SK-N-SH (cell line): Measurements from ENCODE around the gene ANKRD33B. TPM values are rescaled to one million over a fixed set of nuclear protein-coding genes. Genes with fewer than 3 reads are reported as not detected.
A peak's percentile ranks its signal among the peaks of the same experiment; 100 is the strongest.

ENCODE experiments used
- CTCF ChIA-PET: fragments of 300-600, 350-600 bp; formaldehyde crosslinking; extraction: SDS; loops from one replicate; lab custom pipeline; 2021; lab: Yijun Ruan, JAX
- POLR2A ChIA-PET: fragments of 350-600 bp; sonication (Branson Sonifier 250); formaldehyde crosslinking; extraction: SDS; loops from one replicate; lab custom pipeline; 2020; ENCODE audit warnings: antibody characterized with exemption, inconsistent platforms; lab: Yijun Ruan, JAX
- DNase-seq: peaks from one replicate; pipeline ENCODE4 v3.0.0; 2012
- H2AFZ ChIP-seq: fragments of 200-600 bp; sonication (generic); 2 replicates; pipeline ENCODE4 v1.8.1; 2016; ENCODE audit warnings: antibody characterized with exemption, mild to moderate bottlenecking, low read depth
- H3F3A ChIP-seq: fragments of 200-600 bp; sonication (generic); replicated peaks from 2 replicates; pipeline ENCODE3; 2016; ENCODE audit warnings: antibody characterized with exemption, mild to moderate bottlenecking; ENCODE audit not compliant: insufficient read depth
- H3K27ac ChIP-seq, 2 experiments: fragments of 200-500 bp in 1 of 2; fragments of 200-600 bp in 1 of 2; sonication (Bioruptor generic) in 1 of 2; sonication (generic), shearing (Covaris generic) in 1 of 2; 2 replicates each; pipeline versions ENCODE4 v1.5.1 to v1.6.1; 2014 to 2016; ENCODE audit warnings: low read depth in 2 of 2, inconsistent platforms in 1 of 2, low read length in 1 of 2, mild to moderate bottlenecking in 1 of 2, mixed read lengths in 1 of 2
- H3K27me3 ChIP-seq: fragments of 200-600 bp; sonication (generic), shearing (Covaris generic); 2 replicates; pipeline ENCODE4 v1.6.1; 2016; ENCODE audit warnings: mixed run types; ENCODE audit not compliant: insufficient read depth
- H3K36me3 ChIP-seq, 2 experiments: fragments of 200-500 bp in 1 of 2; fragments of 200-600 bp in 1 of 2; sonication (Bioruptor generic) in 1 of 2; sonication (generic) in 1 of 2; replicated peaks in 1 of 2; 2 replicates each; pipeline versions ENCODE3 to v1.5.1; 2014 to 2016; ENCODE audit warnings: low read length in 1 of 2, mild to moderate bottlenecking in 1 of 2; ENCODE audit not compliant: insufficient read depth in 2 of 2, control insufficient read depth in 1 of 2
- H3K4me1 ChIP-seq, 2 experiments: fragments of 200-500 bp in 1 of 2; fragments of 200-600 bp in 1 of 2; sonication (Bioruptor generic) in 1 of 2; sonication (generic), shearing (Covaris generic) in 1 of 2; 2 replicates each; pipeline versions ENCODE4 v1.5.1 to v1.6.1; 2014 to 2016; ENCODE audit warnings: low read depth in 1 of 2, low read length in 1 of 2, mixed run types in 1 of 2; ENCODE audit not compliant: insufficient read depth in 2 of 2, control insufficient read depth in 1 of 2
- H3K4me2 ChIP-seq: fragments of 200-600 bp; sonication (generic), shearing (Covaris generic); 2 replicates; pipeline ENCODE4 v1.6.1; 2017; ENCODE audit warnings: mixed run types
- H3K4me3 ChIP-seq, 2 experiments: fragments of 200-500 bp in 1 of 2; fragments of 200-600 bp in 1 of 2; sonication (Bioruptor generic) in 1 of 2; sonication (generic), shearing (Covaris generic) in 1 of 2; 2 replicates each; pipeline versions ENCODE4 v1.5.1 to v1.8.1; 2014 to 2016; ENCODE audit warnings: low read depth in 2 of 2, inconsistent platforms in 1 of 2, low read length in 1 of 2, mild to moderate bottlenecking in 1 of 2, mixed read lengths in 1 of 2, moderate library complexity in 1 of 2
- H3K79me2 ChIP-seq: fragments of 200-600 bp; sonication (generic); 2 replicates; pipeline ENCODE4 v1.8.1; 2017; ENCODE audit warnings: mild to moderate bottlenecking; ENCODE audit not compliant: insufficient read depth
- H3K9ac ChIP-seq: fragments of 200-600 bp; sonication (generic); 2 replicates; pipeline ENCODE4 v1.6.1; 2017; ENCODE audit warnings: mixed run types
- H3K9me2 ChIP-seq: fragments of 200-600 bp; sonication (generic); 2 replicates; pipeline ENCODE4 v1.6.1; 2017; ENCODE audit warnings: mixed run types
- H3K9me3 ChIP-seq: fragments of 200-600 bp; sonication (generic); 2 replicates; pipeline ENCODE4 v1.6.1; 2017; ENCODE audit warnings: mixed run types, mild to moderate bottlenecking, moderate library complexity
- H4K20me1 ChIP-seq: fragments of 200-600 bp; sonication (generic); 2 replicates; pipeline ENCODE4 v1.6.1; 2017; ENCODE audit warnings: mild to moderate bottlenecking, mixed run types; ENCODE audit not compliant: insufficient read depth
- CHD2 ChIP-seq: fragments of 150-350 bp; IDR thresholded peaks from 2 replicates; pipeline ENCODE4 v1.6.1; 2018; ENCODE audit warnings: low read length; ENCODE audit not compliant: partially characterized antibody
- CTCF ChIP-seq: fragments of 200-600 bp; sonication (generic); IDR thresholded peaks from 2 replicates; pipeline ENCODE4 v1.6.1; 2017; ENCODE audit warnings: antibody characterized with exemption, mild to moderate bottlenecking, moderate library complexity
- EZH2phosphoT487 ChIP-seq: fragments of 200-600 bp; sonication (generic); IDR thresholded peaks from 2 replicates; pipeline ENCODE4 v1.6.1; 2017; ENCODE audit warnings: low read depth, mixed run types, mild to moderate bottlenecking, antibody characterized with exemption, moderate library complexity, borderline replicate concordance
- FOSL2 ChIP-seq: IDR thresholded peaks from 2 replicates; pipeline ENCODE4 v1.4.0; 2012; ENCODE audit warnings: low read depth, mild to moderate bottlenecking, moderate library complexity, borderline replicate concordance
- GATA2 ChIP-seq: sonication (generic); formaldehyde crosslinking; IDR thresholded peaks from 2 replicates; pipeline ENCODE4 v1.5.0; 2020; ENCODE audit warnings: mild to moderate bottlenecking, missing genetic modification reagents
- JUND ChIP-seq: IDR thresholded peaks from 2 replicates; pipeline ENCODE4 v1.4.0; 2012
- NFIC ChIP-seq: IDR thresholded peaks from 2 replicates; pipeline ENCODE4 v1.4.0; 2012; ENCODE audit warnings: borderline replicate concordance
- RAD21 ChIP-seq: IDR thresholded peaks from 2 replicates; pipeline ENCODE4 v1.6.1; 2012; ENCODE audit warnings: mild to moderate bottlenecking, low read length
- RXRA ChIP-seq: IDR thresholded peaks from 2 replicates; pipeline ENCODE4 v1.4.0; 2012; ENCODE audit warnings: low read depth, mild to moderate bottlenecking, borderline replicate concordance
- SMC3 ChIP-seq: IDR thresholded peaks from 2 replicates; pipeline ENCODE4 v1.6.1; 2012; ENCODE audit warnings: low read depth, low read length, improper control_type of control experiment
- TCF12 ChIP-seq: IDR thresholded peaks from 2 replicates; pipeline ENCODE4 v1.4.0; 2012
- WGBS: methylation state at CpG from one replicate; pipeline ENCODE4 v1.1.6; 2017; ENCODE audit warnings: low lambda C conversion rate; 5-methylcytosine and 5-hydroxymethylcytosine counted together
- polyA plus RNA-seq, 3 experiments: library from polyadenylated mRNA; depleted of rRNA; stranded (reverse); fragments of >200 nt; gene quantifications; 2 replicates each; pipeline ENCODE4 v1.2.3, GENCODE V29; 2012
- TF ChIP-seq, protein P1 (sequence below): IDR thresholded peaks from 2 replicates; pipeline ENCODE4 v1.4.0; 2012; ENCODE audit warnings: low read depth

The ANKRD33B gene
- polyA plus RNA-seq, 1 of the 3 experiments (the other 2 are of a cell fraction), result 1.8 TPM

DNA sequence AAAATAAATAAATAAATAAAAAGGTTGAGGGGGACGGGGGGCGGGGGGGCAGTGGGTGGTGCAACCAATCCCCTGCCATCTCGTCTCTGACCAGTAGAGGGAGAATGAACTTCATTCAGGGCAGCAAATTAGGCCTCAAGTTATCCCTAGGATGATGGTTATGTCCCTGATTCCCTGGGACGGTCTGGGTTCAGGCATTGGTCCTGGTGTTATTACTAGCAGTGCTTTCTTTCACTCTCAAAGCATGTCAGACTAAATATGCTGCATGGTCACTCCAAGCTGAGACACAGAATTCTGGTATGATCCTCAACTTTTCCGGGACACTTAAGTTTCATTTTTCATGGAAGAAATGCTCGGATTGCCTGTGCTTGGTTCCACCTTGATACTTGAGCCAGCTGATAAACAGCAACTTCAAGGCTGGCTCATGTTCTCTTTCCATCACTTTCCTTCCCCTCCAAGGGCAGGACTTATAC lies 137.7 kb downstream of the ANKRD33B start:
- ChIA-PET CTCF (interaction anchor here (0.6 to 3.7 kb wide), 12 partner anchors 9 to 506 kb away, joined by 3 to 25 read pairs (median 4); no protein-coding TSS in a partner anchor), POLR2A (no interaction called here)
- H3K27me3 ChIP-seq, result no peaks in the 10 kb centered on the region
- H3K4me2 ChIP-seq, result peak overlapping the region; percentile 34; the same call in 1 of the 2 replicates
- H3K36me3 ChIP-seq, result peaks cover 0 to 4% of the 10 kb centered on the region in 2 experiments
- 36% methylated on average over 6 of the region's 6 CpGs for WGBS
- peaks cover 16% of the 10 kb centered on the region for H3F3A ChIP-seq
- H3K9me3 ChIP-seq, result no peaks in the 10 kb centered on the region
- TF ChIP-seq GATA2 (CRISPR knock-in tag) (no peak), SMC3 (peak; percentile 38), RAD21 (peak; percentile 54), CTCF (peak; percentile 61)
- TF ChIP-seq, all 33 proteins: peak for 3
- Histone ChIP-seq H3K9ac (no peak overlapping the region), H2AFZ (no peak overlapping the region), H3K4me3 (no peak overlapping the region), H4K20me1 (peaks cover 16% of the 10 kb centered on the region), H3K27ac (peak overlapping the region in 1 of 2 experiments; percentile 57; a peak in 2 of 4 replicates), H3K4me1 (peaks cover 24 to 34% of the 10 kb centered on the region in 2 experiments; a peak in 3 of 4 replicates), H3K9me2 (no peaks in the 10 kb centered on the region), H3K79me2 (peaks cover 46% of the 10 kb centered on the region)
- DNase-seq, result peak; percentile 76

DNA sequence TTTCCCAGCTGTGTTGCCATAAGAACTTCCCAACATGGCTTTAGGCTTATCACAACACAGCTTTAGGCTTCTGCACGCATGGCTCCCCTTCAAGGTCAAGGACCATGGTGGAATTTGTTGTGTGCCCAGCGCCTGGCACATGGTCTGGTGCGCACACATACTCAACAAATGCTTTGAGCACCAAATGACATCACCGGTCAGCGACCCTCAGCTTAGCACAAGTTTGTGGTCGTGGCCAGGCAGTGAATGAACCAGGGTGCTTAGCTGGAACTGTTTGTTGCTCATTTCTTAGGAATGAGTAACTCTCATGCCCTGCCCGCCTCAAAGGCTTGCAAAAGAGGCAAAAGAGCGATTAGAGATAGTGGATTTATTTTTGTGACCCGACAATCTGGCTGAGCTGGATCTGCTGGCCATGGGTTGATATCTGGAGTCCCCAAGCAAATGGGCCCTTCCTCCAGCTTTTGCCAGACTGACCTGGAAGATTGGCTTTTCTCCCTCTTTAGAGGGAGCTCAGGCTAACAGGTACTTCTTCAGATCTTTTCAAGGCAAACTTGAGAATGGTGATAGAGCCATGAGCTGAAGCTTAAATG lies 138.3 kb downstream of the ANKRD33B start:
- no peak for DNase-seq
- CTCF ChIA-PET, result interaction anchor here (0.6 to 3.7 kb wide), 12 partner anchors 8 to 506 kb away, joined by 3 to 25 read pairs (median 4); no protein-coding TSS in a partner anchor

More for the DNA sequence above, 138.3 kb downstream of the ANKRD33B start:
- Histone ChIP-seq H2AFZ (no peak overlapping the region), H3K79me2 (peaks cover 46% of the 10 kb centered on the region), H3K4me1 (peaks cover 21 to 34% of the 10 kb centered on the region in 2 experiments; a peak in 3 of 4 replicates), H3K9me3 (no peaks in the 10 kb centered on the region), H4K20me1 (peaks cover 16% of the 10 kb centered on the region), H3F3A (peaks cover 16% of the 10 kb centered on the region), H3K9me2 (no peaks in the 10 kb centered on the region), H3K27ac (peak overlapping the region in 1 of 2 experiments; percentile 57; a peak in 2 of 4 replicates), H3K27me3 (no peaks in the 10 kb centered on the region), H3K36me3 (peaks cover 0 to 4% of the 10 kb centered on the region in 2 experiments), H3K9ac (no peak overlapping the region), H3K4me2 (peak overlapping the region; percentile 34; the same call in 1 of the 2 replicates), H3K4me3 (no peak overlapping the region)
- TF ChIP-seq FOSL2 (peak; percentile 66; the same call in 1 of the 2 replicates), NFIC (peak; percentile 21; the same call in 1 of the 2 replicates), EZH2phosphoT487 (no peak), JUND (0 out of 2 replicates have a peak, but pooled peaks have one; percentile 31), CHD2 (no peak), TCF12 (peak; percentile 55; the same call in 1 of the 2 replicates), RXRA (peak; percentile 43; the same call in 1 of the 2 replicates)
- TF ChIP-seq, protein P1, sequence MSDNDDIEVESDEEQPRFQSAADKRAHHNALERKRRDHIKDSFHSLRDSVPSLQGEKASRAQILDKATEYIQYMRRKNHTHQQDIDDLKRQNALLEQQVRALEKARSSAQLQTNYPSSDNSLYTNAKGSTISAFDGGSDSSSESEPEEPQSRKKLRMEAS, result peak; percentile 72
- POLR2A ChIA-PET, result no interaction called here
- WGBS, result 74% methylated on average over 9 of the region's 9 CpGs
